HEK293T (cell line): ENCODE measurements around the gene C2orf74.
"Not testable (repeated sequence)": the region's sequence is repeated elsewhere in the genome, so short reads cannot be mapped to it uniquely, and the experiment has no call there.

ENCODE experiments used
- CTCF ChIA-PET: fragments of 350-600 bp; formaldehyde crosslinking; extraction: SDS; loops from one replicate; lab custom pipeline; 2021; ENCODE audit warnings: antibody characterized with exemption, inconsistent platforms; lab: Yijun Ruan, JAX
- POLR2A ChIA-PET: fragments of 350-600 bp; formaldehyde crosslinking; extraction: SDS; loops from one replicate; lab custom pipeline; 2020; ENCODE audit warnings: antibody characterized with exemption, inconsistent platforms; lab: Yijun Ruan, JAX
- DNase-seq: peaks from one replicate; pipeline ENCODE4 v3.0.0; 2012; ENCODE audit warnings: mixed read lengths; ENCODE audit errors: extremely low spot score
- ARNT ChIP-seq: fragments of 450-650 bp; IDR thresholded peaks from 2 replicates; pipeline ENCODE4 v1.6.1; 2017; ENCODE audit warnings: mild to moderate bottlenecking
- BHLHE40 ChIP-seq: fragments of 450-650 bp; IDR thresholded peaks from 2 replicates; pipeline ENCODE4 v1.6.1; 2016; ENCODE audit warnings: mild to moderate bottlenecking, moderate library complexity, borderline replicate concordance
- CTBP1 ChIP-seq: fragments of 450-650 bp; IDR thresholded peaks from 2 replicates; pipeline ENCODE4 v1.6.1; 2016; ENCODE audit warnings: borderline replicate concordance
- ELF4 ChIP-seq: fragments of 450-650 bp; IDR thresholded peaks from 2 replicates; pipeline ENCODE4 v1.6.1; 2017; ENCODE audit warnings: antibody characterized with exemption
- FOXA1 ChIP-seq: fragments of 450-650 bp; IDR thresholded peaks from 2 replicates; pipeline ENCODE4 v1.6.1; 2016; ENCODE audit warnings: mild to moderate bottlenecking
- FOXK2 ChIP-seq: fragments of 450-650 bp; IDR thresholded peaks from 2 replicates; pipeline ENCODE4 v1.6.1; 2016; ENCODE audit warnings: mild to moderate bottlenecking
- FOXM1 ChIP-seq: fragments of 450-650 bp; IDR thresholded peaks from 2 replicates; pipeline ENCODE4 v1.6.1; 2017; ENCODE audit warnings: mild to moderate bottlenecking, borderline replicate concordance
- HDGF ChIP-seq: fragments of 450-650 bp; IDR thresholded peaks from 2 replicates; pipeline ENCODE4 v1.6.1; 2017; ENCODE audit warnings: antibody characterized with exemption, borderline replicate concordance
- L3MBTL2 ChIP-seq: fragments of 450-650 bp; conservative IDR thresholded peaks from 2 replicates; pipeline ENCODE4 v1.6.1; 2016; ENCODE audit warnings: mild to moderate bottlenecking
- LEF1 ChIP-seq: fragments of 450-650 bp; IDR thresholded peaks from 2 replicates; pipeline ENCODE4 v1.6.1; 2017; ENCODE audit warnings: mild to moderate bottlenecking, borderline replicate concordance
- NFRKB ChIP-seq: fragments of 450-650 bp; IDR thresholded peaks from 2 replicates; pipeline ENCODE4 v1.6.1; 2016; ENCODE audit warnings: mild to moderate bottlenecking, moderate library complexity
- SP1 ChIP-seq: fragments of 450-650 bp; IDR thresholded peaks from 2 replicates; pipeline ENCODE4 v1.6.1; 2017
- SUZ12 ChIP-seq: fragments of 450-650 bp; IDR thresholded peaks from 2 replicates; pipeline ENCODE4 v1.6.1; 2016; ENCODE audit warnings: mild to moderate bottlenecking
- TARDBP ChIP-seq: fragments of 450-650 bp; IDR thresholded peaks from 2 replicates; pipeline ENCODE4 v1.6.1; 2016
- ZNF384 ChIP-seq: fragments of 450-650 bp; IDR thresholded peaks from 2 replicates; pipeline ENCODE4 v1.6.1; 2016
- TF ChIP-seq, protein P1 (sequence below): fragments of 450-650 bp; IDR thresholded peaks from 2 replicates; pipeline ENCODE4 v1.6.1; 2016

Gene C2orf74

DNA sequence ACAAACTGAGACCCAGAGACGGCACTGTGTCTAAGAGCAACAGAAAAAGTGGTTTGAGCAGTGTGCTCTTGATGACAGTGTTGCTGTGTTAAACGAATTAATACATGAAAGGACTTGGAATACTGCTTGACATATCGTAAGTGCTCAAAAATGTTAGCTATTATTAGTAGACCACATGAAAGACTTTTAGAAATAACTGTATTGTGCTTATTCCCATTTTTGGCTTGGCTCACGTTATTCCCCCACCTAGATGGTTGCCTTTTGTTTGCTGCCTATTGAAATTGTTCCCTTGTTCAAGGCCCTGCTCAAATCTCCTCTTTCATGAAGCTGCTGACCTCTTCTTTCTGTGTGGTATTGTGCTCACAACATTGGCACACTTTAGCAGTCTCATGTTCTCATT lies 27.8 kb upstream of the C2orf74 start:
- ChIA-PET CTCF (no interaction called here), POLR2A (no interaction called here)

DNA sequence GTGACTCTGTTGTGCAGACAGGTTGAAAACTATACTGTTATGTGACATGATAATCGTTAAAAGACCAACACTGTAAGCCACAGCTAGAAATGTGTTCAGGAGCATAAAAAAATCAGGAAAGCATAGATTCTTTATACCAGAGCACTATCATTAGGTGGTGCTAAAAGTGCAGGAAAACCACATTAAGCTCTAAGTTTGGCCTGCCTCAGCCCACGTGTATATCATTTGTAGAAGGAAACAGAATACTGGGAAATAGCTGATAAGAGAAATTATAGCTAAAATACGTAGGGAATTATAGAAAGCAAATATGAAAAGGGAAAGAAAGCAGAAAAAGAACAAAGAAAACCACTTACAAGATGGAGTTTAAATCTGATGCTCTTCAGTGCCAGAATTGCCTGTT lies 26.5 kb upstream of the C2orf74 start:
- POLR2A ChIA-PET: interaction anchor here (1.1 kb wide), 1 partner anchor 41 kb away, joined by 5 read pairs; no protein-coding TSS in a partner anchor
- peak; percentile 10 for DNase-seq
- no peak for TF ChIP-seq LEF1
- TF ChIP-seq ZNF384: no peak
- no peak for TF ChIP-seq HDGF
- TF ChIP-seq L3MBTL2: no peak
- no peak for TF ChIP-seq CTBP1
- TF ChIP-seq ARNT: no peak
- TF ChIP-seq FOXK2: no peak
- no peak for TF ChIP-seq FOXM1
- no peak for TF ChIP-seq NFRKB
- CTCF ChIA-PET: interaction anchor here (1.1 to 1.3 kb wide), 2 partner anchors 522 to 523 kb away, joined by 3 to 4 read pairs; no protein-coding TSS in a partner anchor

More for the DNA sequence above, 27.8 kb upstream of the C2orf74 start:
- no peak for TF ChIP-seq SP1
- no peak for DNase-seq

DNA sequence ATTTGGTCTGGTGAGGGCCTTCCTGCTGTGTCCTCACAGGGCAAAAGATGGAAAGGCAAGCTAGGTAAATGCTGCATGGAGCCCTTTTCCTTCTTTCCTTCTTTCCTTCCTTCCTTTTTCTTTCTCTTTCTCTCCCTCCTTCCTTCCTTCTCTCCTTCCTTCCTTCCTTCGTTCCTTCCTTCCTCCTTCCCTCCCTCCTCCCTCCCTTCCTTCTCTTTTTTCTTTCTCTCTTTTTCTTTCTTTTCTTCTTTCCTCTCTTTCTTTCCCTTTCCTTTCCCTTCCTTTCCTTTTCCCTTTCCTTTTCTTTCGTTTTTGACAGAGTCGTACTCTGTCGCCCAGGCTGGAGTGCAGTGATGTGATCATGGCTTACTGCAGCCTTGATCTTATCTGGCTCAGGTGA lies 23.1 kb upstream of the C2orf74 start:
- ChIA-PET POLR2A (no interaction called here), CTCF (no interaction called here)
- no peak for DNase-seq
- no peak for TF ChIP-seq ARNT
- no peak for TF ChIP-seq LEF1
- no peak for TF ChIP-seq HDGF
- TF ChIP-seq BHLHE40: no peak
- TF ChIP-seq FOXA1: no peak
- TF ChIP-seq FOXM1: no peak
- TF ChIP-seq ELF4: no peak
- no peak for TF ChIP-seq SP1
- TF ChIP-seq L3MBTL2: no peak
- TF ChIP-seq SUZ12: no peak

- ChIA-PET POLR2A (no interaction called here), CTCF (interaction anchor here (0.8 kb wide), 1 partner anchor 8 kb away, joined by 3 read pairs; no protein-coding TSS in a partner anchor)
- no peak for DNase-seq
- TF ChIP-seq ZNF384 (no peak), SP1 (no peak), L3MBTL2 (no peak), HDGF (no peak), ARNT (no peak), BHLHE40 (no peak), TARDBP (no peak)
Observed at GRCh38 chr2:61141151-61141550, 20.8 kb upstream of the C2orf74 start.

GRCh38 chr2:61144697-61145268 lies 17.2 kb upstream of the C2orf74 start:
- POLR2A ChIA-PET: interaction anchor here (0.5 to 1.3 kb wide), 8 partner anchors 9 to 752 kb away, joined by 3 to 11 read pairs (median 4); no protein-coding TSS in a partner anchor
- 0 out of 2 replicates have a peak, but pooled peaks have one; percentile 10 for TF ChIP-seq ELF4
- peak; percentile 70 for TF ChIP-seq L3MBTL2
- TF ChIP-seq LEF1: no peak
- TF ChIP-seq FOXA1: no peak
- no peak for TF ChIP-seq FOXM1
- no peak for TF ChIP-seq BHLHE40
- CTCF ChIA-PET: no interaction called here
- peak; percentile 90 for DNase-seq

- no peak for DNase-seq
- CTCF ChIA-PET: no interaction called here
- POLR2A ChIA-PET: no interaction called here
- TF ChIP-seq ELF4: no peak
- no peak for TF ChIP-seq ARNT
- TF ChIP-seq FOXK2: no peak
- no peak for TF ChIP-seq L3MBTL2
- TF ChIP-seq, protein P1, sequence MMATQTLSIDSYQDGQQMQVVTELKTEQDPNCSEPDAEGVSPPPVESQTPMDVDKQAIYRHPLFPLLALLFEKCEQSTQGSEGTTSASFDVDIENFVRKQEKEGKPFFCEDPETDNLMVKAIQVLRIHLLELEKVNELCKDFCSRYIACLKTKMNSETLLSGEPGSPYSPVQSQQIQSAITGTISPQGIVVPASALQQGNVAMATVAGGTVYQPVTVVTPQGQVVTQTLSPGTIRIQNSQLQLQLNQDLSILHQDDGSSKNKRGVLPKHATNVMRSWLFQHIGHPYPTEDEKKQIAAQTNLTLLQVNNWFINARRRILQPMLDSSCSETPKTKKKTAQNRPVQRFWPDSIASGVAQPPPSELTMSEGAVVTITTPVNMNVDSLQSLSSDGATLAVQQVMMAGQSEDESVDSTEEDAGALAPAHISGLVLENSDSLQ: no peak
- TF ChIP-seq HDGF: no peak
- TF ChIP-seq SUZ12: no peak
- TF ChIP-seq FOXA1: no peak
- TF ChIP-seq TARDBP: no peak
- no peak for TF ChIP-seq FOXM1
Observed at GRCh38 chr2:61145990-61146389, 16.0 kb upstream of the C2orf74 start.

DNA sequence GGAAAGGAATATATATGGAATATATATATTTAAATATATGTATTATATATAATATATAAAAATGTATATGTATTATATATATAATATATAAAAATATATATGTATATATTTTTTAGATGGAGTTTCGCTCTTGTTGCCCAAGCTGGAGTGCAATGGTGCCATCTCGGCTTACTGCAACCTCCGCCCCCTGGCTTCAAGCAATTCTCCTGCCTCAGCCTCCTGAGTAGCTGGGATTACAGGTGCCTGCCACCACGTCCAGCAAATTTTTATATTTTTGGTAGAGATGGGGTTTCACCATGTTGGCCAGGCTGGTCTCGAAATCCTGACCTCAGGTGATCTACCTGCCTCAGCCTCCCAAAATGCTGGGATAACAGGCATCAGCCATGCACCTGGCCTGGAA lies 13.9 kb upstream of the C2orf74 start:
- POLR2A ChIA-PET, DNase-seq, CTCF ChIA-PET: not testable (repeated sequence)

DNA sequence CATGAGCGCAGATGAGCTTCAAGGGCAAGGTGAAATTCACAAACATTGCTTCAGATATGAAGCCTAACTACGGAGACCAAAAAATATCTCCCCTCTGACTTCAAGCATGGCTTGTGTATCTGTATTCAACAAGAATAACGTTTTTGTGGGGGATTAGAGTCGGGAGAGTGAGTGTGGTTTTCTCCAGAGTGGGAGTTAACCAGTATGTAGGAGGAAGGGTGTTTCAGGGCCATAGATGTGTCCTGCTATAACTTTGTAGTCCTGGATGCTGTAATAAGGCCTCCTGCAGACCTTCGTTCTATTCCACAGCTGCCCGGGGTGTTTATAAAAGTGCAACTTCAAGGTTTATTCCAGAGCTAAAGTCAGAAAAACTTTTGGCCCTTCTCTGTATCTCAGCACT lies 12.9 kb upstream of the C2orf74 start:
- CTCF ChIA-PET: interaction anchor here (0.9 kb wide), 1 partner anchor 8 kb away, joined by 3 read pairs; no protein-coding TSS in a partner anchor
- POLR2A ChIA-PET: no interaction called here
- TF ChIP-seq HDGF (no peak), CTBP1 (no peak), ELF4 (no peak)
- TF ChIP-seq, protein P1: no peak
- DNase-seq: no peak
